GM12892 (cell line): ENCODE results near the gene LYSMD3.

ENCODE experiments used
- DNase-seq: peaks from one replicate; pipeline ENCODE4 v3.0.0; 2011; ENCODE audit not compliant: insufficient read length
- FAIRE-seq: peaks from 2 replicates; lab custom pipeline; 2011; peaks lifted over from hg19 to GRCh38; lab: Jason Lieb, UNC
- POLR2A ChIP-seq: IDR thresholded peaks from 2 replicates; pipeline ENCODE4 v1.6.1; 2011; ENCODE audit warnings: low read depth, low read length, control low read depth
- POLR2AphosphoS5 ChIP-seq: IDR thresholded peaks from 2 replicates; pipeline ENCODE4 v1.6.1; 2011; ENCODE audit warnings: low read depth, low read length, control low read depth
- TAF1 ChIP-seq: IDR thresholded peaks from 2 replicates; pipeline ENCODE4 v1.6.1; 2011; ENCODE audit warnings: low read depth, mild to moderate bottlenecking, control low read depth, low read length, borderline replicate concordance

Gene LYSMD3

GRCh38 chr5:90504743-90505142 is 24.6 kb downstream of the LYSMD3 start:
- TF ChIP-seq POLR2A (no peak), TAF1 (no peak), POLR2AphosphoS5 (no peak)
- no peak for FAIRE-seq
- DNase-seq: no peak

DNA sequence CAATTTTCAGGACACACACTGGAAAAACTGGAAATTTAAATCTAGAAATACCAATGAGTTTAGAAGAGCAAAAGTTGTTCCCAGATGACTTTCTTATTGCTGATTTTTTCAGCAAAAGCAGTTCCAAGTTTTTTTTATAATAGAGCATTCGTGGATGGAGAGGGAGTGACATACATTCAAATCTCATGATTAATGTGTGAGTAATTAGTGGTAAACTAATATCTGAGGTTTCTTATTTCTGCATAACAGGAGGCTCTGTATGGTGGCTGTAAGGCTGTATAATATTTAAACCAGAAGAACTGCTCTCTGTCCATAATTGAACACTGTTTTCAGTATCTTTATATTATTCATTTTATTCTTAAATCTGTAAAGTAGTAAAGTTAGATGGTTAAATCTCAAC is 25.8 kb downstream of the LYSMD3 start:
- DNase-seq (no peak), FAIRE-seq (no peak)
- no peak for TF ChIP-seq POLR2A
- no peak for TF ChIP-seq TAF1
- no peak for TF ChIP-seq POLR2AphosphoS5

DNA sequence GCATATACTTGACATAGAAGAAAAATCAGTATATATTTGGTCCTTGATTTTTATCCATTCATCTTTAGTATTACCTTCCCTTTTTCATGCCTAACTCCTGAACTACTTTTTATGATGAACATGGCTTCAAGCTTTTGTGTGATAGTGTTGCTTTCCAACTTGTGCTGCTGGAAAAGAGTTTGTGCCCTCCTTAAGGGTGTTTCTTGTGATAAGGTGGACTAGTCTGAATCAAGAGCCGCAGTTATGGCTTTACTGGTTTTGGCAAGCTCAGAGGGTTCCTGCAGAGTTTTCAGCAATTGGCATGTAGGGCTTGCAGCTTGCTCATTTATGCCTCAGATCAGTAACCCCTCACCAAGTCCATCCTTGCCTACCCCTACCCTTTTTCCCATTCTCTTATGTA is 34.2 kb downstream of the LYSMD3 start:
- DNase-seq (no peak), FAIRE-seq (no peak)
- TF ChIP-seq POLR2A (no peak), POLR2AphosphoS5 (no peak), TAF1 (no peak)

GRCh38 chr5:90494043-90494442 is 35.3 kb downstream of the LYSMD3 start:
- no peak for FAIRE-seq
- DNase-seq: no peak
- TF ChIP-seq POLR2AphosphoS5 (no peak), POLR2A (no peak), TAF1 (no peak)

- DNase-seq (no peak), FAIRE-seq (no peak)
- no peak for TF ChIP-seq POLR2A
Measured at GRCh38 chr5:90488791-90489190, 40.6 kb downstream of the LYSMD3 start.

GRCh38 chr5:90484540-90484939 is 44.8 kb downstream of the LYSMD3 start:
- FAIRE-seq: no peak
- TF ChIP-seq POLR2AphosphoS5 (no peak), TAF1 (no peak), POLR2A (no peak)
- no peak for DNase-seq

GRCh38 chr5:90483206-90483605 is 46.2 kb downstream of the LYSMD3 start:
- no peak for DNase-seq
- TF ChIP-seq POLR2A (no peak), TAF1 (no peak), POLR2AphosphoS5 (no peak)
- no peak for FAIRE-seq

GRCh38 chr5:90480699-90481098 is 48.7 kb downstream of the LYSMD3 start:
- FAIRE-seq (no peak), DNase-seq (no peak)

GRCh38 chr5:90479611-90480385 is 49.6 kb downstream of the LYSMD3 start:
- no peak for TF ChIP-seq POLR2A
- no peak for TF ChIP-seq TAF1
- TF ChIP-seq POLR2AphosphoS5: no peak
- FAIRE-seq: no peak

More at GRCh38 chr5:90480699-90481098, 48.7 kb downstream of the LYSMD3 start:
- TF ChIP-seq POLR2AphosphoS5: no peak
- TF ChIP-seq POLR2A: no peak
- TF ChIP-seq TAF1: no peak

GRCh38 chr5:90477621-90478215 is 51.7 kb downstream of the LYSMD3 start:
- TF ChIP-seq POLR2AphosphoS5 (no peak), TAF1 (no peak), POLR2A (no peak)
- FAIRE-seq: no peak

More at GRCh38 chr5:90479611-90480385, 49.6 kb downstream of the LYSMD3 start:
- DNase-seq: no peak

GRCh38 chr5:90477073-90477472 is 52.3 kb downstream of the LYSMD3 start:
- DNase-seq (no peak), FAIRE-seq (no peak)
- no peak for TF ChIP-seq TAF1
- TF ChIP-seq POLR2A: no peak
- no peak for TF ChIP-seq POLR2AphosphoS5

More at GRCh38 chr5:90477621-90478215, 51.7 kb downstream of the LYSMD3 start:
- DNase-seq: no peak

DNA sequence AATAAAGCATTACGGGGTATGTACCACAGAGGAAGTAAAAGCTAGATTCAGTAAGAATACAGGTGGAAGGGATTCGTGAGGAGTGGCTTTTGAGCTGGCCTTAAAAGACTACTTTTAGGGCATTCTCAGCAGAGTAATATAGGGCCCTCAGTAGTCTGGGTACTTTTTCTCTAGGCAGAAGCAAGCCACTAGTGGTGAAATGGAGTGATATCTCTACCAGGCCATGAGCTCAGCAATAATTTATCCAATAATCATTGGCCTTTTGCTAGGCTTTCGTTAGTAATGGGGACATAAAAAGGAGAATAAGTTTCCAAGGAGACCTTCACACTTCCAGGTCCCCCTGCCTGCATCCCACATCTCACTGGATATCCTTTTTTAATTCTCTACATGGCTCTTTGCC is 53.0 kb downstream of the LYSMD3 start:
- FAIRE-seq (no peak), DNase-seq (no peak)
- TF ChIP-seq POLR2AphosphoS5 (no peak), TAF1 (no peak), POLR2A (no peak)
